CD4-positive, alpha-beta T cell (primary cell): ENCODE data around the gene SLC2A3. TPM values are rescaled to one million over a fixed set of nuclear protein-coding genes. Genes with fewer than 3 reads are reported as not detected.
"Not testable (repeated sequence)": the region's sequence is repeated elsewhere in the genome, so short reads cannot be mapped to it uniquely, and the experiment has no call there.

ENCODE experiments used
- ATAC-seq: fragments of 200-7000 bp; cut with Tn5 transposase; one replicate; pipeline ENCODE4 v1.10.0; 2022; ENCODE audit warnings: mild to moderate bottlenecking; ENCODE audit not compliant: poor library complexity
- CTCF ChIA-PET: fragments of 350-600 bp; sonication (Branson Sonifier 250); formaldehyde crosslinking; loops from one replicate; lab custom pipeline; 2021; ENCODE audit warnings: antibody characterized with exemption, inconsistent platforms; lab: Charles Lee
- POLR2A ChIA-PET: fragments of 350-600 bp; sonication (Branson Sonifier 250); formaldehyde crosslinking; loops from one replicate; lab custom pipeline; 2021; ENCODE audit warnings: antibody characterized with exemption, inconsistent platforms; lab: Charles Lee
- DNase-seq, 14 experiments: peaks; one replicate each; pipeline ENCODE4 v3.0.0-alpha.2; 2013 to 2020; ENCODE audit warnings: mixed read lengths in 2 of 14
- H3K27ac ChIP-seq, 2 donors: one replicate each; pipeline versions ENCODE4 v1.5.1 to v1.7.0; 2013; ENCODE audit warnings: low read length in 2 of 2, low read depth in 1 of 2, mild to moderate bottlenecking in 1 of 2
- H3K27me3 ChIP-seq, 2 experiments: 1 replicate in 1 of 2; 2 replicates in 1 of 2; pipeline versions ENCODE4 v1.6.1 to v1.7.0; 2013; ENCODE audit warnings: low read length in 2 of 2, control low read depth in 1 of 2, mild to moderate bottlenecking in 1 of 2, moderate library complexity in 1 of 2; ENCODE audit not compliant: insufficient read depth in 2 of 2, control insufficient read depth in 1 of 2
- H3K36me3 ChIP-seq: one replicate; pipeline ENCODE4 v1.6.1; 2013; ENCODE audit warnings: low read length, control low read depth; ENCODE audit not compliant: insufficient read depth
- H3K4me1 ChIP-seq: one replicate; pipeline ENCODE4 v1.6.1; 2013; ENCODE audit warnings: low read length, control low read depth; ENCODE audit not compliant: insufficient read depth
- H3K4me3 ChIP-seq: one replicate; pipeline ENCODE4 v1.5.1; 2013; ENCODE audit warnings: mild to moderate bottlenecking, low read length, moderate library complexity
- H3K9me3 ChIP-seq, 2 experiments: 1 replicate in 1 of 2; 2 replicates in 1 of 2; pipeline versions ENCODE4 v1.6.1 to v1.7.0; 2013; ENCODE audit warnings: low read length in 2 of 2, mild to moderate bottlenecking in 2 of 2, control low read depth in 1 of 2, moderate library complexity in 1 of 2; ENCODE audit not compliant: control insufficient read depth in 1 of 2, insufficient read depth in 1 of 2
- H3K27ac Mint-ChIP-seq: one replicate; pipeline ENCODE4 v1.8.0; 2020; ENCODE audit warnings: mixed read lengths
- H3K27me3 Mint-ChIP-seq: one replicate; pipeline ENCODE4 v1.8.0; 2021; ENCODE audit warnings: mixed read lengths
- H3K36me3 Mint-ChIP-seq: one replicate; pipeline ENCODE4 v1.8.0; 2021; ENCODE audit warnings: low read depth, mixed read lengths
- H3K4me1 Mint-ChIP-seq: one replicate; pipeline ENCODE4 v1.8.0; 2021; ENCODE audit warnings: low read depth, mixed read lengths
- H3K4me3 Mint-ChIP-seq: one replicate; pipeline ENCODE4 v1.8.0; 2020; ENCODE audit warnings: mild to moderate bottlenecking, mixed read lengths
- H3K9me3 Mint-ChIP-seq: one replicate; pipeline ENCODE4 v1.8.0; 2020; ENCODE audit warnings: mixed read lengths
- CTCF ChIP-seq: fragments of 200-600 bp; IDR thresholded peaks from one replicate; pipeline ENCODE4 v1.8.0; 2022; ENCODE audit warnings: antibody characterized with exemption, mild to moderate bottlenecking
- intact Hi-C, 2 experiments: fragments of 100-400 bp; cut with DNase I in 1 of 2; cut with micrococcal nuclease in 1 of 2; formaldehyde crosslinking; loops; one replicate each; pipeline versions ENCODE4 v1.15.1 to v1.9.0; 2023 to 2025; cut with DNase I, micrococcal nuclease
- polyA plus RNA-seq, 2 donors: library from polyadenylated mRNA; unstranded; fragments of 120-200 nt; gene quantifications; one replicate each; pipeline ENCODE4 v1.2.1, GENCODE V29; 2013
- total RNA-seq, 174 experiments: library from RNA in 2 of 174; stranded (reverse) in 2 of 174; gene quantifications; one replicate each; pipeline ENCODE4 v1.2.3 and lab custom pipeline; 2021 to 2026

Gene SLC2A3
- total RNA-seq (100 to 1,000 TPM; 929 to 939 TPM), total RNA-seq (lab: John Stamatoyannopoulos, UW) (102 to 2,439 (median 273) reads per million in 172 experiments)
- 127 TPM for polyA plus RNA-seq (2013, experiment 1 of 2)
- polyA plus RNA-seq (2013, experiment 2 of 2): 397 TPM

DNA sequence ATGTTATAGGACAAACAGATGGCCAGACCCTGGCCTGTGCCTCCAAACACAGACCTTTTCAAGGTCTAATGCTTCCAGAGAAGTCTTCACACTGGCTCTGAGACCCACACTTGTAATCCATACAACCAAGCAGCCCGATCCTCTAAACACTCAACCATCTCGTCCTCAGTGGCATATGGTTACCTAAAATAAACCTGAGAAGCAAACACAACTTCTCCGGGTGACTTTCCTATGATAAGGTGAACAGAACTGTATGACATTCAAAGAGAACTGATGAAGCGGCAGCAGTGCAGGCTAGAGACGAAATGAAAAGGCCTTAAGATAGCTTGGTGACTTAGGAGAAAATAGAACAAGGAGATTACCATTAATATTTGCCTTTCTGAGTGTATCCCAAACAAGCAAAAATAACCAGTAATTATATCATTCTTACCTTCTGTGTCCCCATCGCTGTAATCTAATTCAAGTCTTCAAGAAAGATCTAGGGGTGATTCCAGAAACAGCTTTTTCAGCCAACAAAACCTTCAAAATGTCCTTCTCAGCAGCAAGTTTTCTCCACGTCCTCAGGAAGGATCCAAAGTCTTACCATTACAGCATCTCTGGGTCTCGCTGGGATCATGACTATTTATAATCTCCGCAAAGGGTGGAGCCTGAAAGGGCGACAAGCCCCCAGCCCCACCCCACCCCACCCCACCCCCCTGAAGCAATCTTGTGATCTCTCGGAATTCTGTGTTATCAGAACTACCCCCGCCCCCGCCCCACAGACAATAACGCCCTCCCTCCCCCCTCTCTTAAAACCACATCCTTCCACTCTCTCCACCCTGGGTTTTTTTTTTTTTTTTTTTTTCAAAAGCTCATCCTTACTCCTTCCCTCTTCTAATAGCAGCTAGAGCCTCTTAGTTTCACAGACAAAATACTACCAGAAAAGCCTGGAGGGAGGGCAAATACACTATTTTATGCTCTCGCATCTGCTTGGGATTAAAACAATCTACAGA lies at the start of gene SLC2A3:
Gene SLC2A3 (minus strand): TSS at position 598 of the 992 bp plus-strand sequence. CDS start 153 bp downstream, at position 445.
- Histone ChIP-seq H3K36me3 (peaks cover 29% of the 10 kb centered on the region), H3K27ac (peak within 1 kb of the TSS; percentile 71 to 82), H3K4me1 (peaks cover 29% of the 10 kb centered on the region), H3K27me3 (no peaks in the 10 kb centered on the region), H3K9me3 (no peaks in the 10 kb centered on the region), H3K4me3 (peak within 1 kb of the TSS; percentile 93)
- no peak for TF ChIP-seq CTCF
- intact Hi-C loops: loop anchor here in 1 of 2 experiments (1.0 to 5.0 kb wide), 4 partner anchors 24 to 90 kb away; no protein-coding TSS in a partner anchor
- peak; percentile 55 to 97 (median 76) for DNase-seq
- H3K36me3 Mint-ChIP-seq: peaks cover 11% of the 10 kb centered on the region
- peaks cover 16% of the 10 kb centered on the region for H3K4me1 Mint-ChIP-seq
- ATAC-seq: peak; percentile 73
- H3K4me3 Mint-ChIP-seq: no peak within 1 kb of the TSS
- no peaks in the 10 kb centered on the region for H3K27me3 Mint-ChIP-seq
- ChIA-PET CTCF (interaction anchor here (0.9 to 7.6 kb wide), 6 partner anchors 9 to 142 kb away, joined by 3 to 175 read pairs (median 9); no protein-coding TSS in a partner anchor), POLR2A (interaction anchor here (0.6 to 8.1 kb wide), 16 partner anchors 13 to 146 kb away, joined by 3 to 353 read pairs (median 6); partner anchors contain the start of genes C3AR1, FOXJ2 and NECAP1)
- no peak within 1 kb of the TSS for H3K27ac Mint-ChIP-seq
- no peaks in the 10 kb centered on the region for H3K9me3 Mint-ChIP-seq

- TF ChIP-seq CTCF: no peak
- H3K4me3 Mint-ChIP-seq: no peak overlapping the region
- ATAC-seq: no peak
- intact Hi-C loops: no loop called here
- no peaks in the 10 kb centered on the region for H3K9me3 ChIP-seq
- H3K9me3 Mint-ChIP-seq: no peaks in the 10 kb centered on the region
- no peaks in the 10 kb centered on the region for H3K27me3 ChIP-seq
- no peaks in the 10 kb centered on the region for H3K36me3 Mint-ChIP-seq
- no peak overlapping the region for H3K27ac ChIP-seq
- ChIA-PET CTCF (interaction anchor here (1.0 to 1.7 kb wide), 2 partner anchors 15 to 52 kb away, joined by 4 to 5 read pairs; no protein-coding TSS in a partner anchor), POLR2A (no interaction called here)
- H3K27ac Mint-ChIP-seq: no peak overlapping the region
- H3K4me1 Mint-ChIP-seq: peaks cover 3% of the 10 kb centered on the region
- H3K27me3 Mint-ChIP-seq: no peaks in the 10 kb centered on the region
- peaks cover 22% of the 10 kb centered on the region for H3K4me1 ChIP-seq
- no peaks in the 10 kb centered on the region for H3K36me3 ChIP-seq
- H3K4me3 ChIP-seq: no peak overlapping the region
- DNase-seq: no peak
These were observed 48.9 kb upstream of the SLC2A3 start for GRCh38 chr12:7984900-7985299.

GRCh38 chr12:7983460-7983859 lies 47.5 kb upstream of the SLC2A3 start:
- H3K36me3 Mint-ChIP-seq, H3K36me3 ChIP-seq, H3K27ac ChIP-seq, H3K4me3 Mint-ChIP-seq, H3K27me3 ChIP-seq, H3K4me1 Mint-ChIP-seq, H3K4me3 ChIP-seq, DNase-seq, H3K9me3 ChIP-seq, CTCF ChIA-PET, H3K27ac Mint-ChIP-seq, H3K4me1 ChIP-seq, H3K27me3 Mint-ChIP-seq, ATAC-seq, H3K9me3 Mint-ChIP-seq, intact Hi-C loops: not testable (repeated sequence)
- POLR2A ChIA-PET: interaction anchor here (0.6 kb wide), 1 partner anchor 15 kb away, joined by 3 read pairs; no protein-coding TSS in a partner anchor

- H3K4me1 ChIP-seq, intact Hi-C loops, H3K27me3 Mint-ChIP-seq, H3K4me1 Mint-ChIP-seq, H3K9me3 ChIP-seq, ATAC-seq, H3K4me3 ChIP-seq, H3K27me3 ChIP-seq, H3K36me3 ChIP-seq, H3K27ac ChIP-seq, DNase-seq, H3K36me3 Mint-ChIP-seq, POLR2A ChIA-PET, H3K9me3 Mint-ChIP-seq, H3K27ac Mint-ChIP-seq, H3K4me3 Mint-ChIP-seq: not testable (repeated sequence)
- CTCF ChIA-PET: interaction anchor here (0.6 kb wide), 1 partner anchor 12 kb away, joined by 3 read pairs; no protein-coding TSS in a partner anchor
These were observed 47.0 kb upstream of the SLC2A3 start for GRCh38 chr12:7983019-7983418.

DNA sequence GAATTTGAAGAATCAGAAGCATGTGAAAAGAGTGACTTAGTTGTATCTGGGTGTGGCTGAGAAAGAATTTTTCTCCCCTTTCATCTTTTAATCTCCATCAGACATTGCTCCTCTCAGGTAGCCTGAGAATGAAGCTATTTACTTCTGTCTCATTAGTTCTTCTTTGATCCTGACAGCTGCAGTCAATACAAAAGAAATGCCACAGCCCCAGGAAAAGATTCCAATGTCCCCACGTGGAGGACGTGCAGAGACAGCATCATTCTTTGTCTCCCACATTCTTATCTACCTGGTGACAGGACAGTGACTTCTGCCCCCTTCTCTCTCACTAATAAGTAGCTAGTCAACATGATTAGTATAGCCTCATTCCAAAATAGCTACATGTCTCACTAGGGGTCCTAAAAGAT lies 46.3 kb upstream of the SLC2A3 start:
- intact Hi-C loops, H3K4me3 Mint-ChIP-seq, H3K4me3 ChIP-seq, H3K4me1 ChIP-seq, DNase-seq, H3K9me3 ChIP-seq, H3K36me3 ChIP-seq, H3K9me3 Mint-ChIP-seq, H3K27me3 ChIP-seq, H3K27me3 Mint-ChIP-seq, CTCF ChIA-PET, ATAC-seq, H3K27ac ChIP-seq, H3K36me3 Mint-ChIP-seq, H3K27ac Mint-ChIP-seq, POLR2A ChIA-PET, H3K4me1 Mint-ChIP-seq: not testable (repeated sequence)
